ENCODE data around the gene DPP10.

The DPP10 gene

GRCh38 chr2:115739574-115739973 lies 1297.1 kb downstream of the DPP10 start:
- DNase-seq (ENCODE audit: low spot score), result peak; percentile 0
- WGBS, 2 donors (ENCODE audit: extremely low coverage in 2 of 2, insufficient read length in 2 of 2, insufficient replicate concordance in 1 of 2), result no CpG with 5 or more reads among the region's 4 CpGs
- H2BK5ac ChIP-seq (ENCODE audit: low read length), result no peak overlapping the region

GRCh38 chr2:115746151-115746550 lies 1303.7 kb downstream of the DPP10 start:
- Histone ChIP-seq H3K27ac (replicated peaks; ENCODE audit: low read length) (no peak overlapping the region), H3K4me1 (ENCODE audit: control insufficient read depth in 2 of 2, insufficient read depth in 1 of 2, low read depth in 1 of 2, low read length in 2 of 2) (no peaks in the 10 kb centered on the region), H2BK12ac (ENCODE audit: low read length) (no peak overlapping the region), H4K8ac (ENCODE audit: low read depth, low read length) (no peak overlapping the region), H2BK15ac (ENCODE audit: low read length) (no peak overlapping the region), H2BK120ac (ENCODE audit: low read depth, low read length) (no peak overlapping the region), H3K4me2 (ENCODE audit: insufficient read depth, low read length, poor library complexity, severe bottlenecking) (no peak overlapping the region), H2AK5ac (ENCODE audit: low read depth, low read length) (no peak overlapping the region), H3K36me3 (replicated peaks in 1 of 2; ENCODE audit: control insufficient read depth in 2 of 2, insufficient read depth in 2 of 2, low read length in 2 of 2) (no peaks in the 10 kb centered on the region), H3K18ac (ENCODE audit: low read length) (no peak overlapping the region), H2AFZ (ENCODE audit: low read length) (no peak overlapping the region), H3K27me3 (ENCODE audit: control insufficient read depth in 3 of 3, insufficient read depth in 3 of 3, low read depth in 1 of 3, low read length in 3 of 3) (no peaks in the 10 kb centered on the region), H4K91ac (ENCODE audit: low read depth, low read length, poor library complexity) (no peak overlapping the region), H3K79me1 (ENCODE audit: low read depth, low read length) (no peaks in the 10 kb centered on the region), H3K14ac (ENCODE audit: low read length) (no peak overlapping the region), H3K9ac (ENCODE audit: low read depth, low read length, poor library complexity) (no peak overlapping the region), H3K4me3 (ENCODE audit: low read length in 2 of 2) (no peak overlapping the region), H3K4ac (ENCODE audit: low read length) (no peak overlapping the region), H3K23ac (ENCODE audit: low read depth, low read length, poor library complexity) (no peak overlapping the region), H3K9me3 (replicated peaks in 1 of 2; ENCODE audit: control insufficient read depth in 2 of 2, insufficient read depth in 1 of 2, low read depth in 1 of 2, low read length in 2 of 2) (no peaks in the 10 kb centered on the region), H2BK5ac (ENCODE audit: low read length) (no peak overlapping the region)
- DNase-seq (ENCODE audit: low spot score), result no peak
- WGBS, 2 donors (ENCODE audit: extremely low coverage in 2 of 2, insufficient read length in 2 of 2, insufficient replicate concordance in 1 of 2), result no CpG with 5 or more reads among the region's 1 CpG

More at GRCh38 chr2:115739574-115739973, 1297.1 kb downstream of the DPP10 start:
- H3K4me3 ChIP-seq (ENCODE audit: low read length in 2 of 2), result no peak overlapping the region
- H2BK12ac ChIP-seq (ENCODE audit: low read length), result no peak overlapping the region
- H2BK120ac ChIP-seq (ENCODE audit: low read depth, low read length), result no peak overlapping the region
- H3K79me1 ChIP-seq (ENCODE audit: low read depth, low read length), result no peaks in the 10 kb centered on the region
- no peaks in the 10 kb centered on the region for H3K27me3 ChIP-seq (ENCODE audit: control insufficient read depth in 3 of 3, insufficient read depth in 3 of 3, low read depth in 1 of 3, low read length in 3 of 3)
- no peak overlapping the region for H4K91ac ChIP-seq (ENCODE audit: low read depth, low read length, poor library complexity)
- H3K4ac ChIP-seq (ENCODE audit: low read length), result no peak overlapping the region
- H3K9me3 ChIP-seq (replicated peaks in 1 of 2; ENCODE audit: control insufficient read depth in 2 of 2, insufficient read depth in 1 of 2, low read depth in 1 of 2, low read length in 2 of 2), result no peaks in the 10 kb centered on the region
- no peaks in the 10 kb centered on the region for H3K36me3 ChIP-seq (replicated peaks in 1 of 2; ENCODE audit: control insufficient read depth in 2 of 2, insufficient read depth in 2 of 2, low read length in 2 of 2)
- H2BK15ac ChIP-seq (ENCODE audit: low read length), result no peak overlapping the region
- no peak overlapping the region for H4K8ac ChIP-seq (ENCODE audit: low read depth, low read length)
- no peak overlapping the region for H3K18ac ChIP-seq (ENCODE audit: low read length)
- no peaks in the 10 kb centered on the region for H3K4me1 ChIP-seq (ENCODE audit: control insufficient read depth in 2 of 2, insufficient read depth in 1 of 2, low read depth in 1 of 2, low read length in 2 of 2)
- H3K27ac ChIP-seq (replicated peaks; ENCODE audit: low read length), result no peak overlapping the region
- H3K4me2 ChIP-seq (ENCODE audit: insufficient read depth, low read length, poor library complexity, severe bottlenecking), result no peak overlapping the region
- no peak overlapping the region for H2AFZ ChIP-seq (ENCODE audit: low read length)
- no peak overlapping the region for H2AK5ac ChIP-seq (ENCODE audit: low read depth, low read length)
- H3K23ac ChIP-seq (ENCODE audit: low read depth, low read length, poor library complexity), result no peak overlapping the region
- H3K14ac ChIP-seq (ENCODE audit: low read length), result no peak overlapping the region
- no peak overlapping the region for H3K9ac ChIP-seq (ENCODE audit: low read depth, low read length, poor library complexity)

- Histone ChIP-seq H3K4me3 (ENCODE audit: low read length in 2 of 2) (no peak overlapping the region), H4K91ac (ENCODE audit: low read depth, low read length, poor library complexity) (no peak overlapping the region)
These were observed 1314.8 kb downstream of the DPP10 start for GRCh38 chr2:115757286-115757685.

GRCh38 chr2:115763601-115764000 lies 1321.2 kb downstream of the DPP10 start:
- H3K9ac ChIP-seq (ENCODE audit: low read depth, low read length, poor library complexity), result no peak overlapping the region
- no peak overlapping the region for H3K18ac ChIP-seq (ENCODE audit: low read length)
- DNase-seq (ENCODE audit: low spot score), result no peak
- no peaks in the 10 kb centered on the region for H3K36me3 ChIP-seq (replicated peaks in 1 of 2; ENCODE audit: control insufficient read depth in 2 of 2, insufficient read depth in 2 of 2, low read length in 2 of 2)
- H3K27me3 ChIP-seq (ENCODE audit: control insufficient read depth in 3 of 3, insufficient read depth in 3 of 3, low read depth in 1 of 3, low read length in 3 of 3), result no peaks in the 10 kb centered on the region
- no peaks in the 10 kb centered on the region for H3K9me3 ChIP-seq (replicated peaks in 1 of 2; ENCODE audit: control insufficient read depth in 2 of 2, insufficient read depth in 1 of 2, low read depth in 1 of 2, low read length in 2 of 2)
- H3K14ac ChIP-seq (ENCODE audit: low read length), result no peak overlapping the region
- no peak overlapping the region for H2BK5ac ChIP-seq (ENCODE audit: low read length)
- H3K4ac ChIP-seq (ENCODE audit: low read length), result no peak overlapping the region
- H3K23ac ChIP-seq (ENCODE audit: low read depth, low read length, poor library complexity), result no peak overlapping the region
- H2AFZ ChIP-seq (ENCODE audit: low read length), result peak overlapping the region; percentile 9
- no peak overlapping the region for H2AK5ac ChIP-seq (ENCODE audit: low read depth, low read length)
- WGBS, 2 donors (ENCODE audit: extremely low coverage in 2 of 2, insufficient read length in 2 of 2, insufficient replicate concordance in 1 of 2), result no CpG with 5 or more reads among the region's 1 CpG
- no peaks in the 10 kb centered on the region for H3K79me1 ChIP-seq (ENCODE audit: low read depth, low read length)
- H3K27ac ChIP-seq (replicated peaks; ENCODE audit: low read length), result no peak overlapping the region
- H3K4me3 ChIP-seq (ENCODE audit: low read length in 2 of 2), result no peak overlapping the region
- no peak overlapping the region for H2BK12ac ChIP-seq (ENCODE audit: low read length)
- no peak overlapping the region for H3K4me2 ChIP-seq (ENCODE audit: insufficient read depth, low read length, poor library complexity, severe bottlenecking)
- no peak overlapping the region for H2BK120ac ChIP-seq (ENCODE audit: low read depth, low read length)
- H4K91ac ChIP-seq (ENCODE audit: low read depth, low read length, poor library complexity), result no peak overlapping the region
- no peak overlapping the region for H2BK15ac ChIP-seq (ENCODE audit: low read length)
- no peak overlapping the region for H4K8ac ChIP-seq (ENCODE audit: low read depth, low read length)
- H3K4me1 ChIP-seq (ENCODE audit: control insufficient read depth in 2 of 2, insufficient read depth in 1 of 2, low read depth in 1 of 2, low read length in 2 of 2), result no peaks in the 10 kb centered on the region

More at GRCh38 chr2:115757286-115757685, 1314.8 kb downstream of the DPP10 start:
- no peak overlapping the region for H3K9ac ChIP-seq (ENCODE audit: low read depth, low read length, poor library complexity)
- H2AFZ ChIP-seq (ENCODE audit: low read length), result no peak overlapping the region
- H3K27me3 ChIP-seq (ENCODE audit: control insufficient read depth in 3 of 3, insufficient read depth in 3 of 3, low read depth in 1 of 3, low read length in 3 of 3), result no peaks in the 10 kb centered on the region
- H2BK15ac ChIP-seq (ENCODE audit: low read length), result no peak overlapping the region
- no peaks in the 10 kb centered on the region for H3K79me1 ChIP-seq (ENCODE audit: low read depth, low read length)
- H3K9me3 ChIP-seq (replicated peaks in 1 of 2; ENCODE audit: control insufficient read depth in 2 of 2, insufficient read depth in 1 of 2, low read depth in 1 of 2, low read length in 2 of 2), result no peaks in the 10 kb centered on the region
- DNase-seq (ENCODE audit: low spot score), result no peak
- H3K14ac ChIP-seq (ENCODE audit: low read length), result no peak overlapping the region
- no CpG with 5 or more reads among the region's 4 CpGs for WGBS, 2 donors (ENCODE audit: extremely low coverage in 2 of 2, insufficient read length in 2 of 2, insufficient replicate concordance in 1 of 2)
- no peak overlapping the region for H3K23ac ChIP-seq (ENCODE audit: low read depth, low read length, poor library complexity)
- H3K4ac ChIP-seq (ENCODE audit: low read length), result no peak overlapping the region
- no peak overlapping the region for H4K8ac ChIP-seq (ENCODE audit: low read depth, low read length)
- H2BK5ac ChIP-seq (ENCODE audit: low read length), result no peak overlapping the region
- H2AK5ac ChIP-seq (ENCODE audit: low read depth, low read length), result no peak overlapping the region
- no peak overlapping the region for H3K18ac ChIP-seq (ENCODE audit: low read length)
- H3K4me2 ChIP-seq (ENCODE audit: insufficient read depth, low read length, poor library complexity, severe bottlenecking), result no peak overlapping the region
- no peak overlapping the region for H3K27ac ChIP-seq (replicated peaks; ENCODE audit: low read length)
- H2BK120ac ChIP-seq (ENCODE audit: low read depth, low read length), result no peak overlapping the region
- H2BK12ac ChIP-seq (ENCODE audit: low read length), result no peak overlapping the region
- no peaks in the 10 kb centered on the region for H3K36me3 ChIP-seq (replicated peaks in 1 of 2; ENCODE audit: control insufficient read depth in 2 of 2, insufficient read depth in 2 of 2, low read length in 2 of 2)
- H3K4me1 ChIP-seq (ENCODE audit: control insufficient read depth in 2 of 2, insufficient read depth in 1 of 2, low read depth in 1 of 2, low read length in 2 of 2), result no peaks in the 10 kb centered on the region
